HG03565 (cell line): ENCODE measurements around the gene PDYN.

Source experiments
- ATAC-seq: cut with Tn5 transposase; IDR thresholded peaks from one replicate; pipeline ENCODE4 v1.9.1; 2021; ENCODE audit warnings: mild to moderate bottlenecking, moderate library complexity; ENCODE audit not compliant: unreplicated experiment

The PDYN gene

DNA sequence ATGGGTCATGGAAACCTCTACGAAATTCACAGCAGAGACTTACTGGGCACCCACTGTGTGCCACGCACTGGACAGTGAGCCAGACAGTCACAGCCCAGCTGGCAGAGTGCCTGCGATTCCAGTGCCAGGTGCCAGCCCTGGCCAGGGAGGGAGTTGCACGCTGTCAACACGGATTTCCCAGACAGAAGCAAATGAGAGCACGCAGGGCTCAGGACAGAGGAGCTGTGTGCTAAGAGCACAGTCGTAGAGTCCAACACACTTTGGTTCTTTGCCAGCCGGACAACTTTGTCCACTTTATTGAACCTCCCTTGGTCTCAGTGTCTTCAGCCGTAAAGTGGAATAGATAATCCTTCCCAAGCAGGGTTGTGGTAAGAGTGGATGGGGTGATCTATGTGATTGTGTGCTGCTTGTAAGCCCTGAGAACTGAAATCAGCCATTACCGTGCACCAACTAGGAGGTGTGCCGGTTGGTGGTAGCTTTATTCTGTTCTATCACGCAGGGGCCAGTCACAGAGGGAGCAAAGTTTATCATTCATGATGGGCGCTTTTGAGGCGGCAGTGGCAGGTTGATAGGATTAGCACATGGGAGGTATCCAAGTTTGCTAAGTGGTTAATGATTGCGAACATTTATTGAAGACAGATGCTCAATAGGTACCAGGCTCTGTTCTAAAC, 58.0 kb downstream of the PDYN start:
- ATAC-seq: no peak

DNA sequence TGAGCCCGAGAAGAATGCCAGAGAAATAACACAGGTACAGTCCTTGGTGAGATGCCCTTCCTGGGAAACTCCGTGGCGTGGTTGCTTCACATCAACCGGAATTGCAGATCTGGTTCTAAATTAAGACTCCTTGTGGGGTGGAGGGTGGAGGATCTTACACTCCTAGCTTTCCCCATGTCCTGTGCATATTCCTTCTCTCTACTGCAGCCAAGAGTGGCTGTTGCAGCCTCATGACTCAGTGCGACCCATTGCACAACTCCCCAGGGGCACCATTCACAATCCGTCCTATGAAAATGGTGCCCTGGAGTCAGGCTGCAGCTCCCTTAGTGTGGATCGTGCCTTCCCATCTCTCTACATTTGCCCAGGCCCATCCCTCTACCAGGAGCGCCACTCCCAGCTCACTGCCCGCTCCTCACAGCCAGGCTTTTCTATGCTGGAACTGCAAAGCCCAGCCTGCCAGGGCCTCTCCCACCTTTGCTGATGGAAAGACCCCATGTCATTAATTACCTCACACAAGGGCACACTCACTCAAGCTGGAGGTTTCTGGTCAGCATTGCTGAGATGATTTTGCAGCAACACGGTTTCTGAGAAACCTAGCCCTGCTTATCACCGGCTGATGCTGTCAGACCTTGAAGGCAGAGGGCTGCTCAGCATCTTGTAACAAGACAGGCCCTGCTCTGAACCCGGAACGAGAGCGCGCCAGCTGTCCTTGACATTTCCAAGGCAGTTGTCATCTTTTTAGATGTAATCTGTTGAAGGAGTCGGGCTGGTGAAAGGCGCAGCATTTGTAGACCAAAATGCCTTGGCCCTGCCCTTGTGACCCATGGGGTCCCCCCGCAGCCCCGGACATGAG, 58.9 kb downstream of the PDYN start:
- ATAC-seq: no peak

DNA sequence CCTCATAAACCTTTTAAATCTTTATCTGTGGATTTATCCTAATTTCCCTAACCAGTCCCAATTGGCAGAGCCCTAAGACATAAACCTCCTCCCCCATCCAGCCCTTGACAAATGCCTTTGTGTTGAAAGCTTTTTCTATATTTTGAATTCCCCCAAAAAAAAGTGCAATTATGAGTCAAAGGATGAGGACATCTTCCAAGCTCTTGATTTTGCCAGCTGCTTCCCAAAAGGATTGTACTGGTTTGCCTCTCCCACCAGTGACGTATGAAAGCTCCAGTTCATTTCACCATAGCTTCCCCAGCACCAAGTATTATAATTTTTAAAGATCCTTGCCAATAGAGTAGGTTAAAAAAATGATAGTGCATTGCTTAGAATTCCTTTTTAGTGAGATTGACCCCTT, 59.7 kb downstream of the PDYN start:
- ATAC-seq: no peak

DNA sequence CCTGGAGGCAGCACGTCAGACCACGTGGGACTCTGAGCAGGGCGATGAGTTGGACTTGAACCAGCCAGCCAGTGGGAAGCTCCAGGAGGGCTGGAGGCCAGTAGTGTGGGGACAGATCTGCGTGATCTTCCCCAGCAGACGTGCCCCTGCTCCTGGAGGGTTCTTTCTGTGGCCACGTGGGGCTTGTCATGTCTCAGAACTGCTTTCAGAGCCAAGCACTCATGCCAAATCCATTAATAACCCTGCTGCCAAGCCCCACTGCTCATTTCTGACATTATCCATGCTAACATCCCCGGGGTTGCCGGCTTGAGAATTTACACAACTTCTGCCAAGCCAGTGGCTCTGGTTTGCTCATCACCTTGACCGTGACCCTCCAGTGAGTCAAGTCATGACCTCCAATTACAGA, 60.4 kb downstream of the PDYN start:
- no peak for ATAC-seq

DNA sequence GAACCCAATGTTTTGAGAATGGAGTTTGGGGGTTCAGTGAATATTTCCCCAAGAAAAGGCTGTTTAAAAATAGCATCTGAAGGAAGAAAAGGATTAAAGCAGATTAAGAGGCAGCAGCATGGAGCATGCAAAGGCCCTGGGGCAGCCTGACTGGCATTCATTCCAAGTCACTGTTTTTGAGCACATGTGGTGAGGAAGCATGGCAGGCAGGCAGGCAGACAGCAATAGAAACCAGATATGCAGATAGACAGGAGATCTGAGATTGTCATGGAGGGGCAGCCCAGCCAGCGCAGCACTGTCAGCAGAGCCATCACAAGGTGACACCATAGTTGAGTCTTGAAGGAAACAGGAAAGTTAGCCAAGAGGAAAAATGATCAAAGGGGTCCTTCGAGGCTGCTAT, 60.9 kb downstream of the PDYN start:
- ATAC-seq: no peak

DNA sequence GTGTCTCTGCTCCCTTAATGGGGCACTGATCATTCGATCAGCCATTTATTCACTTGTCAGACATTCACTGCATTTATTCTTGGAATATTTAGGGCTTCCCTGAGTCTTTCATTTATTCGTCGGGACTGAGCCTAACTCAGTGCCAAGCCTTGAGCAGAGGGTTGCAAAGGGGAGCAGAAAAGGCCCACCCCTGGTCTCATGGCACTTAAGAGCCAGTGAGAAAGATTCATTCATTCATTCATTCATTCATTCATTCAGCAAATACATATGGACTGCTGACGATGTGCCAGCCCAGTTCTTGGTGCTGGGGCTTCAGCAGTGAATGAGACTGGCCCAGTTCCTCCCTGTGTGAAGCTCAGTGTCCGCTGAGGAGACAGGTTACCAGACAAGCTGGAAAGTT, 62.0 kb downstream of the PDYN start:
- ATAC-seq: no peak

DNA sequence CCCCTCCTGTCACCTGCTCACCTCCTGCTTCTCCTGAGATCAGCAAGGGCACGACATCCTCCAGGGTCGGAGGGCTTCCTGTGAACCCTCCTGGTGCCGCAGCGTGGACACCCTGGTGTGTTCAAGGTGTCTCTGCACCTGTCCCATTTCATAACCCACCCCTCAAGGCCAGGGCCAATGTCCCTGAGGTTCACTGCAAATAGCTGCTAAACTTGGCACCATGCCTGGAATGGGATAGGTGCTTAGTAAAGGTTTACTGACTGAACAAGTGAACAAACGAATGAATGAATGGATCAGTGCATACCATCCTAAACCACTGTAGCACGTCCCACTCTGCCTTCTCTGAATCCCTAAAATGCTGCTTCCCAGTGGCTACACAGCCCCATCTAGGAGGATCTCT, 63.7 kb downstream of the PDYN start:
- ATAC-seq: no peak

DNA sequence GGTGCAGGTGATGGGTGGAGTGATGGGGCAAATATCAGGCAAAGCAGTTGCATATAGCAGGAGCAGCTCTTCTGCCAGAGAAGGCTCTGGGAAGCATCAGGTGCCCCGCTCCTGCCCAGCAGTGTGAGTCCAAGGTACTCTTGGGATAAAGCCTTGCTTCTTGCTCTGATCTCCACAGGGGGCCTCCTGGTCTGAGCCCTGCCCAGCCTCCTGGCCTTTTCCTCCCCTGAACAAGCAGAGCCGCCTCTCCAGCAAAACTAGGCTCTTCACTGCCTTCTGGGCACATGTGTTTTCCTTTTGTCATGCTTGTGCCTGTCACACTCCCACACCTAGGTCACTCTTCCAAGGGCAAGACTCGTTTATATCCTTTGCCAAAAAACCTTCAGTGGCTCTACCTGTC, 64.4 kb downstream of the PDYN start:
- ATAC-seq: no peak

DNA sequence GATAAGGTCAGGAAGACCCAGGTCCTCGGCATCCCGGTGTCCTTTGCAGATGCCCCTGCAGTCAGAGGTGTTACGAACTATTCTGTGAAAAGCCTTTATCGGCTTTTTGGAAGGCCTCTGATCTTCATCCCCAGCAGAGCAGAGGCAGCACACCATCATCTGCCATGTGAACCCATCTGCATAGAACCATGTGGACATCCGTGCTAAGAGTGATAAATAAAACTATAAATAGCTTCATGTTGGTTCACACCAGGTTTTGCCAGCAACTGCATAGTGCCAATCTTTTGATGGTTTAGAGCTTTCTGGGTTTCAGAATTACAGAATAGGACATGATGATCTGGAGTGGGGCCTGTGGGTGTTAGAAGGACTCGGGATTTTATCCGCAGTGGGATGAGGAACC, 65.1 kb downstream of the PDYN start:
- no peak for ATAC-seq
